Activated gamma-delta T cell treated with Interleukin-2 at 50 U/mL for 16 hours (primary cell): ENCODE results near the gene HOTAIR.

Experiments used
- DNase-seq: peaks from one replicate; pipeline ENCODE4 v3.0.0-alpha.2; 2020

The HOTAIR gene

GRCh38 chr12:53985692-53985993 is 10.9 kb upstream of the HOTAIR start:
- no peak for DNase-seq

- peak; percentile 45 for DNase-seq
These were observed 10.3 kb upstream of the HOTAIR start, which contains the start of gene HOXC10 for GRCh38 chr12:53984901-53985691. Gene HOXC10 (plus strand): TSS chr12:53985146. CDS start chr12:53985260, 114 bp downstream.

- DNase-seq: no peak
These were observed 9.3 kb upstream of the HOTAIR start for GRCh38 chr12:53983950-53984572.

- no peak for DNase-seq
These were observed 8.8 kb upstream of the HOTAIR start for GRCh38 chr12:53983568-53983949.

GRCh38 chr12:53982648-53983567 is 8.2 kb upstream of the HOTAIR start:
- no peak for DNase-seq

- no peak for DNase-seq
These were observed 7.1 kb upstream of the HOTAIR start for GRCh38 chr12:53981634-53982565.

GRCh38 chr12:53980802-53981496 is 6.2 kb upstream of the HOTAIR start:
- DNase-seq: no peak

- DNase-seq: no peak
These were observed 5.5 kb upstream of the HOTAIR start for GRCh38 chr12:53980104-53980801.

- DNase-seq: no peak
These were observed 4.0 kb upstream of the HOTAIR start for GRCh38 chr12:53978477-53979356.

- no peak for DNase-seq
These were observed 3.1 kb upstream of the HOTAIR start for GRCh38 chr12:53977596-53978445.

- DNase-seq: no peak
These were observed 2.3 kb upstream of the HOTAIR start for GRCh38 chr12:53976823-53977595.

- DNase-seq: no peak
These were observed 1.5 kb upstream of the HOTAIR start for GRCh38 chr12:53976172-53976822.

GRCh38 chr12:53975479-53976152 is 862 bp upstream of the HOTAIR start:
- no peak for DNase-seq

- DNase-seq: no peak
These were observed 314 bp upstream of the HOTAIR start for GRCh38 chr12:53975064-53975471.

GRCh38 chr12:53973236-53974042 is 1.3 kb downstream of the HOTAIR start:
- no peak for DNase-seq

- DNase-seq: no peak
These were observed 2.0 kb downstream of the HOTAIR start, which contains the start of gene HOXC11 for GRCh38 chr12:53972722-53973235. Gene HOXC11 (plus strand): TSS chr12:53973126. CDS start chr12:53973242, 116 bp downstream.
